Measurements from ENCODE around the gene NLRP1.

DNA sequence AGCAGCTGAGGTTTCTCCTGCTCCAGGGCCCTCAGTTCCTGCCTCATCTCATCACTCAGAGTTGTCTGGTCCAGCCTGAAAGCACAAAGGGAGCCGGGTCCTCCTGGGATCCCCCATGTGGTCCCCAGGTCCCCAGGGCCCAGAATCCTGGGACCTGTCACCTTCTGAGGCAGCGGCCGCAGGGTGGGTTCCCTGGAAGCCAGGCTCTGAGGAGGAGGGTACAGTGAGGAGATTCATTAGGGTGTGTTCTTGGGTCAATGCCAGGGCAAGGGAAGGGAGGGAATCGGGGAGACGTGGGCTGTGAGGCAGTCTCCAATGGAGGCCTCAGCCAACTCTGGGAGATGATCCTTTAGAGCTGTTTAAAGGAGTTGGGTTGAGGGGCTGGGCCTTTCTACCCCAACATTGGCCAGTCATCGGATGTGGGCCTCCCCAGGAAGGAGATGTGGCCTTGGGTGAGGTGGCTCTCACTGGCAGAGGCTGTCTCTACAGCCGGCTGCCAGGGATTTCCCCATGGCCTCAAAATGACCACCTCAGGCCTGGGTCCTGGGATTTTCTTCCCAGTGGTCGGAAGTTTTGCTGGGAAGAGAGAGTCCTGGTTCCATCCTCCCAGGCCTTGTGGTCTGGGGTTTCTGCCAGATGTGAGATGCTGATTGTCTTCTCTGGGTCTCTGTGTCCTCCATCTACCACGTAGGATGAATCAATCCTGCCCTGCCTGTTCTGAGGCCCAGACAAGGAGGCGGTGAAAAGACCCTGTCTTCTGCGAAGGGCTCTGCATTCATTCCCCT is 47.3 kb downstream of the NLRP1 start:
- TF ChIP-seq EZH2 (IDR thresholded peaks at IDR 0.05), result no peak
- TF ChIP-seq POLR2AphosphoS5 (IDR thresholded peaks at IDR 0.05; ENCODE audit: borderline replicate concordance, low read depth, low read length), result no peak
- no peak for TF ChIP-seq FOXP2 (optimal IDR thresholded peaks at IDR 0.05; ENCODE audit: control extremely low read depth, extremely low read length, insufficient read depth)
